GM19193 (cell line): ENCODE measurements around the gene MYCL.

Experiments
- POLR2A ChIP-seq: IDR thresholded peaks from 4 replicates; pipeline ENCODE4 v1.6.1; 2011; ENCODE audit not compliant: insufficient read depth, insufficient read length; ENCODE audit errors: extremely low read depth

Gene MYCL

GRCh38 chr1:39901714-39902459 lies at the start of gene MYCL:
MYCL (minus strand) TSS chr1:39901917; CDS start chr1:39901434, 483 bp downstream.
- peak; percentile 38 for TF ChIP-seq POLR2A

GRCh38 chr1:39949891-39950290 lies 48.2 kb upstream of the MYCL start:
- TF ChIP-seq POLR2A = no peak

- TF ChIP-seq POLR2A = no peak
Measured at GRCh38 chr1:39947260-39947659, 45.5 kb upstream of the MYCL start.

GRCh38 chr1:39946216-39946615 lies 44.5 kb upstream of the MYCL start:
- no peak for TF ChIP-seq POLR2A

GRCh38 chr1:39944410-39945112 lies 42.8 kb upstream of the MYCL start:
- no peak for TF ChIP-seq POLR2A

GRCh38 chr1:39943471-39944290 lies 42.0 kb upstream of the MYCL start:
- TF ChIP-seq POLR2A = no peak

- no peak for TF ChIP-seq POLR2A
Measured at GRCh38 chr1:39940980-39941871, 39.5 kb upstream of the MYCL start.

GRCh38 chr1:39940253-39940652 lies 38.5 kb upstream of the MYCL start:
- no peak for TF ChIP-seq POLR2A

- TF ChIP-seq POLR2A = no peak
Measured at GRCh38 chr1:39938856-39939255, 37.1 kb upstream of the MYCL start.

- no peak for TF ChIP-seq POLR2A
Measured at GRCh38 chr1:39936724-39937491, 35.2 kb upstream of the MYCL start.

- TF ChIP-seq POLR2A = no peak
Measured at GRCh38 chr1:39933956-39934941, 32.5 kb upstream of the MYCL start.

- TF ChIP-seq POLR2A = no peak
Measured at GRCh38 chr1:39928809-39929587, 27.3 kb upstream of the MYCL start.
